Measurements from ENCODE around the gene ARVCF. TPM values are rescaled to one million over a fixed set of nuclear protein-coding genes. Genes with fewer than 3 reads are reported as not detected.
A peak's percentile ranks its signal among the peaks of the same experiment; 100 is the strongest.

The ARVCF gene
- polyA plus RNA-seq, 4 donors: 2.2 to 17.9 (median 7.3) TPM

GRCh38 chr22:20036535-20037392, 20.1 kb upstream of the ARVCF start:
- no peaks in the 10 kb centered on the region for H3K9me3 ChIP-seq (ENCODE audit: control insufficient read depth in 2 of 2, insufficient read depth in 1 of 2, low read depth in 1 of 2, low read length in 1 of 2)
- H3K27me3 ChIP-seq (ENCODE audit: control insufficient read depth in 3 of 3, insufficient read depth in 3 of 3, low read length in 3 of 3): no peaks in the 10 kb centered on the region
- no peak overlapping the region for H3K27ac ChIP-seq (ENCODE audit: low read depth in 1 of 3, low read length in 2 of 3)
- H3K36me3 ChIP-seq (ENCODE audit: control insufficient read depth in 3 of 3, insufficient read depth in 2 of 3, low read depth in 1 of 3, low read length in 3 of 3): peaks cover 0 to 55% (median 0%) of the 10 kb centered on the region in 3 donors
- DNase-seq: no peak
- H3K4me3 ChIP-seq (ENCODE audit: low read depth in 1 of 3, low read length in 3 of 3): no peak overlapping the region
- no peaks in the 10 kb centered on the region for H3K4me1 ChIP-seq (ENCODE audit: control insufficient read depth in 3 of 3, insufficient read depth in 2 of 3, low read depth in 1 of 3, low read length in 2 of 3)
- 92 to 95% (median 93%) methylated on average over 25 of the region's 25 CpGs for WGBS, 3 donors
- no peak for FAIRE-seq

DNA sequence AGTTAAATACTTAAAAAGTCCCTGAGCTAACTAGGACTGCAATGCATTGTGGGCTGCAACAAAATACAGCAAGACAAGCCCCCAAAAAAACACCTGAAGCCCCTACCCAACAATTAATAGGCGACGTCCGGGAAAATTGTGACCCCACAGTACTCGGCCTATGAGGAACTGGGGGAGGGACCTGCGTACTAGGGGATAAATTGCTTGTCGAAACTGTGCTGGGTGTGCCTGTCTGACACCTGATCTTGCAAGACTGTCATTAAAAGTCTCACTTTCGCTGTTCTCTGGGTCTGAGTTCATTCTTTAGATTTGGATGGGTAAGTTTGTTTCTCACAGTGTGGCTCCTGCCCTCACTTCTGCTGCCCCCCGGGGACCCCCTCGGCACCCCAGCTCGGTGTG, 19.5 kb upstream of the ARVCF start:
- FAIRE-seq (no peak), DNase-seq (no peak)
- no peaks in the 10 kb centered on the region for H3K4me1 ChIP-seq (ENCODE audit: control insufficient read depth in 3 of 3, insufficient read depth in 2 of 3, low read depth in 1 of 3, low read length in 2 of 3)
- 85 to 94% (median 93%) methylated on average over 10 of the region's 10 CpGs for WGBS, 3 donors
- H3K9me3 ChIP-seq (ENCODE audit: control insufficient read depth in 2 of 2, insufficient read depth in 1 of 2, low read depth in 1 of 2, low read length in 1 of 2): no peaks in the 10 kb centered on the region
- H3K27me3 ChIP-seq (ENCODE audit: control insufficient read depth in 3 of 3, insufficient read depth in 3 of 3, low read length in 3 of 3): no peaks in the 10 kb centered on the region
- peaks cover 0 to 61% (median 0%) of the 10 kb centered on the region in 3 donors for H3K36me3 ChIP-seq (ENCODE audit: control insufficient read depth in 3 of 3, insufficient read depth in 2 of 3, low read depth in 1 of 3, low read length in 3 of 3)
- H3K4me3 ChIP-seq (ENCODE audit: low read depth in 1 of 3, low read length in 3 of 3): no peak overlapping the region
- H3K27ac ChIP-seq (ENCODE audit: low read depth in 1 of 3, low read length in 2 of 3): no peak overlapping the region

DNA sequence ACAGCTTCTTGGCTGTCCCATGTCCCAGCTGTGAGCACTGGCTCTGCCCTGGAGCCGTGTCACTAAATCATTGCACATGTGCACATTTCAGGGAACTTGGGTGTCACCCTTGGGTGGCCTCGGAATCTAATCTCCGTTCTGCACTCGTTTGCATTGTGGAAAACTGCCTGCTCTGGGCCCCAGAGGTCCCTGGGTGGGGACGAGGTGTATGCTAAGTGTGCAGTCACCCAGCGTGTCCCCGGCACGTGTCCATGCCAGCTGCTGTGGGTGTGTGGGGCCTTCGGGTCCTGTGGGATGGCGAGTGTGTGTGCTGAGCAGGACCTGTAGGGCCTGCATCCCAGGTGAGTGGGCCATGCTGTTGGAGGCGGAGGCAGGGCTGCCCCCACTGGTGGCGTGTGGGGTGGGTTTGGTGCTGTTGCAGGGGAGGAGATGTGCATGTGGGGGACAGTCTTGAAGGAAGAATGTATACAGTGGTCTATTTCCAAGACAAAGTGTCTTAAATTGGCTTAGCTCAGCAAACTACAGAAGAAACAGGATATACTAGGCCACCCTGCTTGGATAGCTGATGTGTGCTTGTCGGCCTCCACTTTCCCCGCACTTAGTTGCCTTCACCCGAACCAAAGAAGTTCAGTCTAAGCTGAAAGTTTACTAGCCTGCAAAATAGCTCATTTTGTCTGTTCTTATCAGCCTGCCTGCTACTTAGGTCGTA, 18.9 kb upstream of the ARVCF start:
- Histone ChIP-seq H3K36me3 (ENCODE audit: control insufficient read depth in 3 of 3, insufficient read depth in 2 of 3, low read depth in 1 of 3, low read length in 3 of 3) (peaks cover 0 to 57% (median 0%) of the 10 kb centered on the region in 3 donors), H3K9me3 (ENCODE audit: control insufficient read depth in 2 of 2, insufficient read depth in 1 of 2, low read depth in 1 of 2, low read length in 1 of 2) (no peaks in the 10 kb centered on the region), H3K27ac (ENCODE audit: low read depth in 1 of 3, low read length in 2 of 3) (no peak overlapping the region), H3K4me3 (ENCODE audit: low read depth in 1 of 3, low read length in 3 of 3) (no peak overlapping the region), H3K27me3 (ENCODE audit: control insufficient read depth in 3 of 3, insufficient read depth in 3 of 3, low read length in 3 of 3) (no peaks in the 10 kb centered on the region), H3K4me1 (ENCODE audit: control insufficient read depth in 3 of 3, insufficient read depth in 2 of 3, low read depth in 1 of 3, low read length in 2 of 3) (no peaks in the 10 kb centered on the region)
- DNase-seq: no peak
- FAIRE-seq: no peak
- WGBS, 3 donors: 87 to 88% (median 88%) methylated on average over 16 of the region's 16 CpGs

GRCh38 chr22:20034143-20034542, 17.5 kb upstream of the ARVCF start:
- Histone ChIP-seq H3K36me3 (ENCODE audit: control insufficient read depth in 3 of 3, insufficient read depth in 2 of 3, low read depth in 1 of 3, low read length in 3 of 3) (peaks cover 0 to 48% (median 0%) of the 10 kb centered on the region in 3 donors), H3K27ac (ENCODE audit: low read depth in 1 of 3, low read length in 2 of 3) (no peak overlapping the region), H3K9me3 (ENCODE audit: control insufficient read depth in 2 of 2, insufficient read depth in 1 of 2, low read depth in 1 of 2, low read length in 1 of 2) (no peaks in the 10 kb centered on the region), H3K27me3 (ENCODE audit: control insufficient read depth in 3 of 3, insufficient read depth in 3 of 3, low read length in 3 of 3) (no peaks in the 10 kb centered on the region), H3K4me3 (ENCODE audit: low read depth in 1 of 3, low read length in 3 of 3) (no peak overlapping the region), H3K4me1 (ENCODE audit: control insufficient read depth in 3 of 3, insufficient read depth in 2 of 3, low read depth in 1 of 3, low read length in 2 of 3) (no peaks in the 10 kb centered on the region)
- DNase-seq: no peak
- FAIRE-seq: no peak
- WGBS, 3 donors: 74 to 87% (median 85%) methylated on average over 5 of the region's 5 CpGs

GRCh38 chr22:20033045-20033706, 16.6 kb upstream of the ARVCF start:
- 78 to 85% (median 80%) methylated on average over 9 to 14 of the region's 14 CpGs for WGBS, 3 donors
- H3K4me3 ChIP-seq (ENCODE audit: low read depth in 1 of 3, low read length in 3 of 3): no peak overlapping the region
- H3K27me3 ChIP-seq (ENCODE audit: control insufficient read depth in 3 of 3, insufficient read depth in 3 of 3, low read length in 3 of 3): no peaks in the 10 kb centered on the region
- no peak overlapping the region for H3K27ac ChIP-seq (ENCODE audit: low read depth in 1 of 3, low read length in 2 of 3)
- H3K36me3 ChIP-seq (ENCODE audit: control insufficient read depth in 3 of 3, insufficient read depth in 2 of 3, low read depth in 1 of 3, low read length in 3 of 3): peaks cover 0 to 41% (median 0%) of the 10 kb centered on the region in 3 donors
- H3K4me1 ChIP-seq (ENCODE audit: control insufficient read depth in 3 of 3, insufficient read depth in 2 of 3, low read depth in 1 of 3, low read length in 2 of 3): no peaks in the 10 kb centered on the region
- DNase-seq: no peak
- FAIRE-seq: no peak
- H3K9me3 ChIP-seq (ENCODE audit: control insufficient read depth in 2 of 2, insufficient read depth in 1 of 2, low read depth in 1 of 2, low read length in 1 of 2): no peaks in the 10 kb centered on the region

GRCh38 chr22:20032407-20032991, 15.9 kb upstream of the ARVCF start:
- no peak overlapping the region for H3K4me3 ChIP-seq (ENCODE audit: low read depth in 1 of 3, low read length in 3 of 3)
- no peaks in the 10 kb centered on the region for H3K4me1 ChIP-seq (ENCODE audit: control insufficient read depth in 3 of 3, insufficient read depth in 2 of 3, low read depth in 1 of 3, low read length in 2 of 3)
- no peak overlapping the region for H3K27ac ChIP-seq (ENCODE audit: low read depth in 1 of 3, low read length in 2 of 3)
- WGBS, 3 donors: 82 to 87% (median 85%) methylated on average over 7 of the region's 7 CpGs
- H3K36me3 ChIP-seq (ENCODE audit: control insufficient read depth in 3 of 3, insufficient read depth in 2 of 3, low read depth in 1 of 3, low read length in 3 of 3): peaks cover 0 to 34% (median 0%) of the 10 kb centered on the region in 3 donors
- DNase-seq (no peak), FAIRE-seq (no peak)
- no peaks in the 10 kb centered on the region for H3K9me3 ChIP-seq (ENCODE audit: control insufficient read depth in 2 of 2, insufficient read depth in 1 of 2, low read depth in 1 of 2, low read length in 1 of 2)
- H3K27me3 ChIP-seq (ENCODE audit: control insufficient read depth in 3 of 3, insufficient read depth in 3 of 3, low read length in 3 of 3): no peaks in the 10 kb centered on the region

- DNase-seq (peak in 1 of 2 donors; percentile 53), FAIRE-seq (no peak)
- WGBS, 3 donors: 60 to 76% (median 75%) methylated on average over 16 of the region's 16 CpGs
- no peak overlapping the region for H3K4me3 ChIP-seq (ENCODE audit: low read depth in 1 of 3, low read length in 3 of 3)
- no peak overlapping the region for H3K27ac ChIP-seq (ENCODE audit: low read depth in 1 of 3, low read length in 2 of 3)
- H3K36me3 ChIP-seq (ENCODE audit: control insufficient read depth in 3 of 3, insufficient read depth in 2 of 3, low read depth in 1 of 3, low read length in 3 of 3): peaks cover 0 to 29% (median 0%) of the 10 kb centered on the region in 3 donors
- no peaks in the 10 kb centered on the region for H3K4me1 ChIP-seq (ENCODE audit: control insufficient read depth in 3 of 3, insufficient read depth in 2 of 3, low read depth in 1 of 3, low read length in 2 of 3)
- no peaks in the 10 kb centered on the region for H3K9me3 ChIP-seq (ENCODE audit: control insufficient read depth in 2 of 2, insufficient read depth in 1 of 2, low read depth in 1 of 2, low read length in 1 of 2)
- no peaks in the 10 kb centered on the region for H3K27me3 ChIP-seq (ENCODE audit: control insufficient read depth in 3 of 3, insufficient read depth in 3 of 3, low read length in 3 of 3)
Measured at GRCh38 chr22:20031732-20032406, 15.2 kb upstream of the ARVCF start.
